ENCODE measurements around the gene ADAMTS2.

ADAMTS2 gene

DNA sequence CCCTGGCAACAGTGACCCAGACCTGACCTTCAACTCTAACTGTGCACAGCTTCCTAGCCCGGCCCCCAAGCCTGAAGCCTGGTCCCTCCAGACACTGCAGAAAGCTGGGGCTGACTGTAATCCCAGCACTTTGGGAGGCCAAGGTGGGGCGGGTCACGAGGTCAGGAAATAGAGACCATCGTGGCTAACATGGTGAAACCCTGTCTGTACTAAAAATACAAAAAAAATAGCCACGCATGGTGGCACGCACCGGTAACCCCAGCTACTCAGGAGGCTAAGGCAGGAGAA is 35.9 kb downstream of the ADAMTS2 start:
- DNase-seq, result no peak

DNA sequence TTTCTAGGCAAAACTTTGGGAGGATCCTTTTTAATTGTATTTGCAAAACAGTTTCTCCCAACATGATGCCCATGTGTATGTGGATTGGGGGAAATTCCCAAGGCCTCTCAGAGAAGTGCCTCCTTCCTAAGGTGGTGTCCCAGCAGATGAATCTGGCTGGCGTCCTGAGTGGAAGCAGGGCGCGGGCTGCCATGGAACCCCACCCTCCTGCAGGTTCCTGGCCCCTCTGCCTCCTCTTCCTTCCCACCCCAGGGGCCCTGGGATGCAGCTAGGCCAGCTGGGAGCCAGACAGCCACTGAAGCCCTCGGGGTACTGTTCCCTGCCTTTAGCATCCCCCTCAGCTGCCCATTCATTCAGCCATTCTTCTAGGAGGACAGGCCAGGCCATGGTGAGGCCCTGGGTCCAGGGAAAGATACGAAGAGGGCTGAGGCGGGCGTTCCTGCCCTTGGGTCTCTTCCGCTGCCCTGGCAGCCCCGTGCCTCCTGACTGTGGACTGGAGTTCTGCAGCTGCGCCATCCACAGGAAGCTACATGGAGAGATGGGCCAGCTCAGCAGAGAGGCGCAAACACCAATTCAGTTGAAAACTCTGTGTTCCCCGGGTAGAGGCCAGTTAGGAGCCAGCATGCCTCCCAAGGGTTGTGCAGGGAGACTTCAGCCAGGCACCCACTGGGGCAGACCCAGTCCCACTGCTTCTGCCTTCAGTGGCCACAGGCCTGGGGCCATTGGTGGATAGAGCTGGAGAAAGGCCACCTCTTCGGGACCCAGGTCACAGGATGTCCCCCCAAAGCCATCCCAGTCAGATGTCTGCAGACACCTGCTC is 36.5 kb downstream of the ADAMTS2 start:
- DNase-seq, result no peak

DNA sequence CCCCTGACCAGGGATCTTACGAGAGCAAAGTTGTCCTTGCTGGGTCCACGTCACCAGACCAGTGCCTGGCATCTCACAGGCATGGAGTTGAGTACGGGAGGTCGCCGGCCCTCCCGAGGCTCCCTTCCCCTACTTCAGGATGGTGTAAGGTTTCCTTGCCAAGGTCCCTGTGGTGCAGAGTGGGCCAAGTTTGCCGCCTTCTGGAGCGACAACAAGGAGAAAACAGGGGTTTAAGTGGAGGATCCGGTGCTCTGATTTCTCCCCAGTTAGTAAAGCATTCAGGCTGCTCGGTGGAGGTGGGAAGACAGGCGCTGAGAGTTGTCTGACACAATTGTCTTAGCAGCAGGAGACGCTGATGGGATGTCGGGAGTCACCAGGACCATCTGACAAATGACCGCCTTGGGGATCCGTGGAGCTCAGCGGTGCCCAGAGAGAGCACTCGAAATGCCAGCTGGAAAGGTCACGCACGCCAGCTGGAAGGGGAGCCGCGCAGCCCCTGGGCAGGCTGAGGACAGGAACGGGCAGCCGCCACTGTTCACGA is 37.3 kb downstream of the ADAMTS2 start:
- no peak for DNase-seq

DNA sequence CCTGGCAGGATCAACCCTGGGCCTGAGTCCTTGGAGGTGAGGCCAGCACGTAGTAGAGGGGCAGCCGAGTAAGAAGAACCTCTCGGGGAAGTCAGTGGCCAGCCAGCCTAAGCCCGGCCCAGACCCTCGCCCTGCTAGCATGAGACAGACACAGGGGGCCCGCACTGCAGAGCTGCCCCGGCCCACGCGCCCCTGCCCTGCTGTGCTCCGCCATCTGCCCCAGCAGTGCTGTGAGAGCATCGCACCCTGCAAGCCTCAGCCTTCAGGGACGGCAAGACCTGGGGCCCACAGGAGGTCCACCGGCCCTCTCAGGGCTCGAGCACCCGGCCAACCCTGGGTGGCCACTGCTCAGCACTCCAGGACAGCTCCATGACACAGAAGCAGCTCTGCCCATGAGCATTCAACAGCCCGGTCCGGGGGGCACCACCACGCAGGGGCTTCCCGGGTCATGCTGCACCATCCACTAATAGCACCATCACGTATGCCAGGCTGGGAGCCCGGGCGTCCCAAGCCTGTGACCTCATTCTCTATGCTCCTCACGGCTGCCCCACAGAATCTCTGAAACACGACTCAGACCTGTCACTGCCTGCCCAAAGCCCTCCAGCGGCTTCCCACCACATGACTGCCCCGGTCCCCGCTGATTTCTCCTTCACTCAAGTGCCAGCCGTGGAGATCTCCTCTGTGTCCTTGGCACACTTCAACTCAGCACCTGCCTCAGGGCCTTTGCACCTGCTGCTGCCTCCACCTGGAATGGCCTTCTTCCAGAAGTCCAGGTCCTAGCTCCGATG is 38.1 kb downstream of the ADAMTS2 start:
- no peak for DNase-seq

DNA sequence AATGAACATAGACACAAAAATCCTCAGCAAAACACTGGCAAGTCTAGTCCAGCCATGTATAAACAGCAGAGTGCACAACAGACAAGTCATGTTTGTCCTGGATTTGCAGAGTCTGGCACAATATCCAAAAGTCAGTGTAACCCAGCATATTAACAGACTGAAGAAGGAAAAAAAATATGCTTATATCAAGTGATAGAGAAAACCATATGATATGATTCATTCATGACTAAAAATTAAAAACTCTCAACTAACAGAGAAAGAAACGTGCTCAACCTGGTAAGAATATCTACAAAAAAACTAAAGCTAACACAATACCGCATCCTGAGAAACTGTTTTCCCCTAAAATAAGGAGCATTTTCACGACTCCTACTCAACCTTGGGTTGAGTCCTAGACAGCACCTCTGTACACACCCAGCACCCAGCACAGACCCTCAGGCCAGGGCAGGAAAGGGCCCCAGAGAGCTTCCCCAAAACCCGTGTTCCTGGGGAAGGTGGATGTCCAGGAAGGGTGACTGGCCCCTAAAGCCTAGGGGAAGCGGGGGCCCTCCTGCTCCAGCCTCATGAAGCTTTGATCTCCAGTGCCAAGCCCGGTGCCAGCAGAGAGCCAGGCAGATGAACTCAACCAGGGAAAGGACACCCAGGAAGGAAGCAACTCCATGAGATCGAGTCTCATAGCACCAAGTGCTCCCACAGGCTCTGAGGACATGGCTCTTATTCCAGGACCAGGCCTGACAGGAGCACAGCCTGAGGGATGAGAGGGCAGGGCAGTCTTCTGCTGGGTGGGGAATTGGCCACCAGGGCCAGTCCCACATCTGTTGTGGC is 38.9 kb downstream of the ADAMTS2 start:
- no peak for DNase-seq

DNA sequence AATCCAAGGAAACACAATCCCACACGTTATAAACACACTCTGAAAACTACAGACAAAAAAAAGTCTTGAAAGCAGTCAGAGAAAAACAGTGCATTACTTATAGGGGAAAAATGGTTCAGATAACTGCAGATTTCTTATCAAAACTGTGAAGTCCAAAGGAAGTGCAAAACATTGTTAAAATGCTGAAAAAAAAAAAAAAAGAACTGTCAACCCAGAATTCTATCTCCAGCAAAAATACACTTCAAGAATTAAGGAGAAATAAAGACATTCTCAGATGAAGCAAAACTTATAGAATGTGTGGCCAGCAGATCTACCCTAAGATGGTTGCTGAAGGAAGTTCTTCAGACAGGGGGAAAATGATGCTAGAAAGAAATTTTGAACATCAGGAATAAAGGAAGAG is 40.4 kb downstream of the ADAMTS2 start:
- no peak for DNase-seq

DNA sequence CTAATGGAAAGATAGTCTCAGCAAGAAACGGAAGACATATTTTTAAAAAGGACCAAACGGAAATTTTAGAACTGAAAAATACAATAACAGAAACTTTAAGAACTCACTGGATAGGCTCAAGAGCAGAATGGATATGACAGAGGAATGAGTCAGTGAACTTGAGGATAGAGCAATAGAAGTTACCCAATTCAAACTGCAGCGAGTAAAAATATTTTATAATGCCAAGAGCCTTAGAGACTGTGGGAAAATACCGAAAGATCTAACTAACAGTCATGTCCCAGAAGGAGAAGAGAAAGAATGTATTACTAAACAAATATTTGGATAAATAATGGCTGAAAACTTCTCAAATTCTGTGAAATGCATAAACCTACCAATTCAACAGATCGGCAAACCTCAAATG is 40.8 kb downstream of the ADAMTS2 start:
- DNase-seq, result no peak

DNA sequence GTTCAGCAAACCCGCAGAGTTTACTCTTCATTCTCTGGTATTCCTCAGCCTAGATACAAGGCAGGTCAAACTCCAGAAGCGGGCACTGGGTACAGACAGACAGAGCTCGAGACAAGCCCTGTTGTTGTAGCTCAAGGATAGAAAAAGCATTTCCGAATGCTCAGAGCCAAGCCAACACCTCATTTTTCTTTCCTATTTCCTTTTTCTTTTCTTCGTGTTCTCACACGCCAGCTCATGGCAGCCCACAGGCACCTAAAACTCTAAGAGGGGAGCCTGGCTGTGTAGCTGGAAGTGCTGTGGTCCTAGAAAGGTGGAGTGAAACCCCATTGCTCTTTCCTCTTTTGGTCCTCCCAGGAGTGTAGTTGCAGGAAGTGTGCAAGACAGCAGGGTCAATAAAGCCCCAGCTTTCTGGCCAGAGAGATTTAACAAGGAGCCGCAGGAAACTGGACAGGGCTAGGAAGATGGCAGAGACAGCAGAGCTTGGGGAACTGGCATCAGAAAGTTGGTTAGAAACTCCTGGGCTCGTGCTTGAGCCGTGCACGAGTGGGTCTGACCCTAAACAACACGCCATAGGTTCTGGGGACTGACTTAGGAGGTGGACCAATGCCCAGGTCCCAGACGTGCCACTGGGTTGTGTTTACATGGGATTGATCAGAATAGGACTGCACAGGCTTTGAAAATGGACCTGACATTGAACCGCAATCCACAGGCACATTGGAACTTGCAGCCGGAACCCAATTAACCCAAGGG is 41.6 kb downstream of the ADAMTS2 start:
- DNase-seq, result no peak

DNA sequence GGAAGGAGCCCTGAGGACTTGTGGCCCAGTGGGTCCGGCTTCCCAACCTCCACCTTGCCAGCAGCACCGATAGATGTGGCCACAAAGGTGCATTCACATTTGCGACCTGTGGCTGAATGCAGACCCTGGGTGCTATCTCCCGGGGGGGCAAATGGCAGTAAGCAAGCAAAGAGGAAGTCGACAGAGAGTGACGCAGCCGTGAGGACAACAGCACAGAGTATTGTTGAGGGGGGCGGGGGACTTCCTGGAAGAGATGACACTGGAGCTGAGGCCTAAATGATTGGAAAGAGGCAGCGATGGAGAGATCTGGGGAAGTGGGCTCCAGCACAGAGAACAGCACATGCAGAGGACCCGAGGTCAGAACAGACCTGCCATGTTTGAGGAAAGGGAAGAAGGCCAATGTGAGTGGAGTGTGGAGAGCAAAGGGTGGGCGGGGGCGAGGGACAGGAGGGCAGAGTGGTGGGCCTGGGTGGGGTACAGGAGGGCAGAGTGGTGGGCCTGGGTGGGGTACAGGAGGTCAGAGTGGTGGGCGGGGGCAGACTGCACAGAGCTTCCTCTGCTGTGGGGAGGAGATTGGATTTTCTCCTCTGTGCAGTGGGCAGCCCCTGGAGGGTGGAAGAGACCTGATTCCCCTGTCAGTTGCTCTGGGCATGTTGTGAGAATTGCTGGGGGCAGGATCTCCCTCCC is 42.6 kb downstream of the ADAMTS2 start:
- DNase-seq, result no peak

DNA sequence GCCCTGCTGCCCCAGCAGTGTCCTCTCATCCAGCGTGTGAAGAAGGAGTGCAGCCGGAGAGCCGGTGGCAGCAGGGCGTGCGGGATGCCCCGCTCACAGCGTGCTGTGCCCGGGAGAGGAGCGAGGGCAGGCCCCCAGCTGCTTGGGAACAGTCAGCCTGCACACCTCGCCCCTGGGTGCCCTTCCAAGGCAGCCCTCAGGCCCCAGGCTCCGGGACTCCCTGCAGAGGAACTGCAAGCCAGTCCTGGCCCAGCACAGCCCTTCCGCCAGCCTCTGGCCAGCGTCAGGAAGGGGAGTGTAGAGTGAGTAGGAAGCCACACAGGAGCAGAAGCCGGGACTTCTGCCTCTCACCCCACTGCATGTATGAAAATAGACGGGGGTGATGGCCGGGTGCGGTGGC is 43.5 kb downstream of the ADAMTS2 start:
- no peak for DNase-seq

DNA sequence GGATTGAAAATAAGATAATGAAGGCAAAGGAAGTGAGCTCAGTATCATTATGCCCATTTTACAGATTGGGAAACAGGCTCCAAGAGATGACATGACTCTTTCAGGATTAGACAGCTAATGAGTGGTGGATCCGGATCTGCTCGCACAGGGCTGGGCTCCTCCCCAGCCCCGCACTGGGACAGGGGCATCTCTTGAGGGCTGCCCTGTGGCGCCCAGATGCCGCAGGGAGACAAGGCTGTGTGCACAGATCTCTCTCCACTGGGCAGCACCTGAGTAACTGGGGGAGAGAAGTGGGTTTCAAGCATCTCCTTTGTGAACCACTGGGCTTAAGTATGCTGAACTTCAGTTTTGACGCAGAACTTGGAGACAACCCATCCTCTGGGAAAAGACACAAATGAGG is 43.9 kb downstream of the ADAMTS2 start:
- DNase-seq, result no peak

DNA sequence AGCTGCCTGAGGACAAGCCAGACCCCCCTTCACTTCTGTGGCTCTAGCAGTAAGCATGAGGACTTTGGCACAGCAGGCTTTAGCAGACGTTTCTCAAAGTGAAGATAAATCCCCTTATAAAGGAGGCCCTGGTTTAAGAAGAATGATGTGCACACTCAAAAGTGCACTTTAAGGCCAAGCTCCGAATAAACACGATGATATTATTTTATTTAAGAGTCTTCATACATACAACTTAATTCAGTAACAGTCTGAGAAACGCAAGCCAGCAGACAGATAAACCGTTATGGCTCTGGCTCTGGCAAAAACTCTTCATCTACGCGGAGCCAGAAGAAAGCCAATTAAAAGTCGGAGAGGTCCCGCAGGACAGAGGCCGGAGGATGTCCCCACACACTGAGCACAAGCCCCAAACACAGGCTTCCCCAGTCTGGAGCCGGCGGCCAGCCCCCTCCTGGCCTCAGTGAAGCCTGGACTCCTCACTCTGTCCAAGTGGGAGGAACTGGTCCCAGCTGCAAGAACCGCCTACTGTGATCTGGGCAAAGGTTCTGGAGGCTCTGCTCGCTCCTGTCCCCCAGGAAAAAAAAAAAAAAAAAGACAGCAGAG is 44.6 kb downstream of the ADAMTS2 start:
- DNase-seq, result no peak

DNA sequence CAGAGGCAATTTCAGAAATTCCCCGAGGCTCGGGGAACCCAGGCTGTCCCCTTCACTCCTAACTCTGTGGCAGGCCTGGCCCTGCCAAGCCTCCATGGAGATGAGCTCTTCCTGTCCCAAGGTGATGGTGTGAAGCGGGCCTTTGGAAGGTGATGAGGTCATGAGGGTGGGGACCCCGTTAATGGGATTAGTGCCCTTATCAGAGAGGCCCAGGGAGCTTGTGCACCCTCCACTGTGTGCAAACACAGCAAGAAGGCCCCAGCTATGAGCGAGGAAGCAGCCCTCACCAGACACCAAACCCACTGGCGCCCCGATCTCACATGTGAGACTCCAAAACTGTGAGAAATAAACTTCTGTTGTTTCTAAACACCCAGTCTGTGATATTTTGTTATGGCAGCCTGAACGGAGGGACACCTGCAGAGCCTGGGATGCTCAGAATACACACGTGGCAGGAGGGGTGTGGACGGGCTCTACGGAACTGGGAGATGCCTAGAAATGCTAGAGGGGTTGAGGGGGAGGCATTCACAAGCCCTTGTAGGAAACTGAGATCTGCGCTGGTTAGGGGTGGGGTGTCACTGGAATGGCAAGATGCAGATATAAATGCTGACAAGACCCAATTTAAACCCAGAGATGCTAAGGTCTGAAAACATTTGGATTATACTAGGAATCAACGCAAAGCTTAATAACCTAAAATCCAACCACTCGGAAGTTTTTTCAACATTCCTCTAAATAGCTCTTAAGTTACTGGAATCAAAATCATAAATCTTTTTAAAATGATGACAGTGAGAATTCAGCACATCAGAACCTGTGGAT is 46.9 kb downstream of the ADAMTS2 start:
- no peak for DNase-seq

DNA sequence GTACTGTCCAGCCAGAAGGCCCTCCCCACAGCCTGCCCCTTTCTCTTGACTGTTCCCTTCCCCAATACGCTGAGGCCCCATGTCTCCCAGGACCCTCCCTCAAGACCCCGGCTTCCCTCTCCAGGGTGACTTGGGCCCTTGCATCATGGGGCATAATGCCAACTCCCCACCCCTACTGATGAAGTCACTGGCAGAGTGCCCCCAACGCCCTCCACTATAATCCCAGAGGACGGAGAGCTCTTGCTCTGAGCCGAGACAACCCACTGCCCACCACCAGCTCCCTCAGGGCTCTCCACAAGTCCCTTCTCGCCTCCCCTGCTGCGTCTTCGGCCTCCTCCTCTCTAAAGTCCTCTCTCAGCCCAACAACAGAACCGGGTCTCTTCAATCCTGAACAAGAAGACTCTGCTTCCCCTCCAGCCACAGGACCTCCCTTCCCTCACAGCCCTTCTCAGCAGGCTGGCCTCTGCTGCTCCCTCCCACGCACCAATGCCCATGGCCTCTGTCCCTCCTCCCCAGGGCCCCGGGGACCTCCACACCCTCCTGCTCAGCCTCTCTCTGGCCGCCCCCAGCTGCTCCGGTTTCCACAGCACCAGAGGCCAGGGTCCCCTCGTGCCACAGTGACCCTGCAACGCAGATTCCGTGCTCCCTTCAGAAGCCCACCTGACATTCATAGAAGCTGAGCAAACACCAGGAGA is 47.6 kb downstream of the ADAMTS2 start:
- DNase-seq, result no peak

DNA sequence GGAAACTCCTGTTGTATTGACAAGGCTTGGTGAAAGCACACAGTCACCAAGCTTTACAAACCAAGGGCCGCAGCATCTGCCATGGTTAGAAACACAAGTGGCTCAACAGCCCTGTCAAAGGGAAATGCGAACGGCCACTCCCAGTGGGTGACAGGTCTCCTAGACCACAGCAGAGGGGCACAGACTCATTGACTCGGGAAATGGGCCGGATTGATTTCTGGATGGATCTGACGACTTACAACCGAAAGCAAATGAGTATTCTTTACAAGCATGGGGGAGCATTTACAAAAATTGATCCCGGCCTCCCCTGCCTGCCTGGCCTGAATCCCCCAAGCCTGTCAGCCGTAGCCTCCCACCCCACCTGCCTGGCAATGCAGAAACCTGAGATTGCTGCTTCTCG is 48.2 kb downstream of the ADAMTS2 start:
- DNase-seq, result no peak

DNA sequence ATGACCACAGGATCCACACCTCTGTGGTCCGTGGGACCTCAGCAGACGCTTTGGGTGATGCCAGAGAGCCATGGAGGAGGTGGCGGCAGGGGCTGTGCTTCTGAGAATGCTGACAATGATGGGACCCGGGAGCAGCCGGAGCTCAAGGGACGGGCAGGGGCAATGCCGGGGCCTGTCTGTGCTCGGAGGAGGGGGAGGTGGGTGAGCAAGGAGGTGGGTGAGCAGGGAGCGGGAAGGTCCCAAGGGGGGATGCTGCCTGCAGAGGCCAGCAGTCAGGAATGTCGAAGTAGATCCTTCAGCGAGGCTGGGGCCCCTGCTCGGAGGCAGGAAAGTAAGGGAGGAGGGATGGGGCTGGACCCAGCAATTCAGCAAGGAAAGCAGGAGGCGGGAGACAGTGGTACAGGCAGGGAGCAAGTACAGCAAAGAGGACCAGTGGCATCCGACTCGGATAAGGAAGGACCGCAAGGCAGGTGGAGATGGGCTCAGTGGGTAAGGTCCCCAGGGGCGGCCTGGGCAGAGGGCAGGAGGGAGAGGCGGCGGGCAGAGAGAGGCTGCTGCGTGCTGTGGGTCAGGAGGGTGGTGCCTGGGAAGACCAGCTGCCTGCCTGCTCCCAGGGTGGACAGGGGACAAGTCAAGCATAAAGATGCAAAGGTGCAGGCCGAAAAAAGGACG is 49.0 kb downstream of the ADAMTS2 start:
- no peak for DNase-seq

DNA sequence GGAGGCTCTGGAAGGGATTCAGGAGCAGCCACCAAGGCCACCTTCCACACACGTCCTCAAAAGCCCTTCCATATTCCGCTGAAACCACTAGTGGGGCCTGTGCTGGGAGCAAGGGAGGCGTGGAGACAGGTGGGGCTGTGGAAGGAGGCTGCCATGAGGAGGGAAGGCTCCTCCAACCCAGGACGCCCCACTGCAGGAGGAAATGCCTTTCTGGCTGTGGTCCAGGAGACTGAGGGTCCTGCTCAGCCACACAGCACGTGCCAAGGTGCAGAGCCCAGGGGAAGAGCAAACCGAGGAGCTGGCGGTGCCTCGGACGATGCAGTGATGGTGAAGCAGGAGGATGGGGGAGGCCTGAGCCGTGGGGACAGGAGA is 49.5 kb downstream of the ADAMTS2 start:
- DNase-seq, result no peak

DNA sequence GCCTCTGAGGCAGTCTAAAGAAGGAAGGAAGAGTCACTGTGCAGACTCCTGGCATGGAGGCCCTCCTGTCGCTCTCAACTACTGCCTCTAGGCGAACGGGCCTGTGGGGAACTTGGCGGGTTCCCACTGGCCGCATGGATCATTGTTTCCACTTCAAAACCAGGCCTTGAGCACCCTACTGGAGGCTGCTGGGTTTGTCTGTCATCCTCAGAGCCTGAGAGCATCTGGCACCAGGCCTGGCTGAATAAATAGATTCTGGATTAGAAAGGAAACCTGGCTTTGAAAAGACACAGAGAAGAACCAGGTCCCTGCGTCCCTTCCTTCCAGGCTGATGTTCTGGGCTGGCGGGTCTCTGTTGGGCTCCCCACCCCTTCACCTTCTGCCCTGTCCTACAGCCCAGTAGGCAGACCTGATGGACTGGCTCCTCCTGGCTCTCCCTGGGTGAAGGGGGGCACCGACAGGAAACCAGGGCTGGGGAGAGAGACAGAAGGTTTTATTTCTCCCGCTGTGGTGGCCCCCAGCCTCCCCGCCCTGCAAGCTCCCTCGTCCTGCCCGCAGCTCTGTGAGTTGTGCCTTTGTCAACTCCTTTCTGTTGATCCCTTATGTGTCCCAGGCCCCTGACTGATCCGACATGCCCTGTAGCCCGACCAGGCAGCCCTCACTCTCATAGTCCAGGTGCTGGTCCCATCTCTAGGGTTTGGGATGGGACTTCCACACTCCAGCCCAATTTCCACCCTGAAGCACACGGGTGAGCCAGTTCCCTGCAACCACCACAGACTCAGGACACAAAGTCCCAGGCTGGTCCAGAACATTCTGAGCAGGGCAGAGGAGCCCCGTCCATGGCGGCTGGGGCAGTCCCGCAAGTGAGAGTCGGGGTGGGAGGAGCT is 50.1 kb downstream of the ADAMTS2 start:
- DNase-seq, result no peak
